ENCODE measurements around the gene CLCN6.

The CLCN6 gene

DNA sequence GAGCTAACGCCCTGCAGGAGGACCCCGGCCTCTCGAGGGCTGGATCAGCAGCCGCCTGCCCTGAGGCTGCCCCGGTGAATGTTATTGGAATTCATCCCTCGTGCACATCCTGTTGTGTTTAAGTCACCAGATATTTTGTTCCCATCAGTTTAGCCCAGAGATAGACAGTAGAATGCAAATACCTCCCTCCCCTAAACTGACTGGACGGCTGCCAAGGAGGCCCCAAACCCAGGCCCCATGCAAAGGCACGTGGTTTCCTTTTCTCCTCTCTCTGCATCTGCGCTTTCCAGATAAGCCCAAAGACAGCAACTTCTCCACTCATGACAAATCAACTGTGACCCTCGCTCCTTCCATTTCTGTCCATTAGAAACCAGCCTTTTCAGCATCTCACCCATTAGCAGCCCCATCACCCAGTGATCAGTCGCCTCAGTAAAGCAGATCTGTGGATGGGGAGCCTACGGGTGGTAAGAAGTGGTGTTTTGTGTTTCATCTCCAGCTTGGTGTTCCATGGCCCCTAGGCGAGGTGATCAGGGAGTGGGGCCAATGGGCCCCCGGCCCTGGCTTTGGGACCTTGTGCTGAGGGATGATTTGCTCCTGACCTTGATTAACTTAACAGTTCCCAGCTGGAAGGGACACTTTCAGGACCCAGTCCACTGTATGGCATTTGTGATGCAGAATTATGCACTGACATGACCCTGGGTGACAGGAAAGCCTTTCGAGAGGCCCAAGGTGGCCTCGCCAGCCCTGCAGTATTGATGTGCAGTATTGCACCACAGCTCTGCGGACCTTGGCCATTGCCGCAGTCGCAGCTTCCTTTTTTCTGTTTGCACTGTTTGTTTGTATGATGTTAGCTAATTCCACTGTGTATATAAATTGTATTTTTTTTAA is 36.4 kb downstream of the CLCN6 start:
- peak; percentile 81 to 92 for DNase-seq (ENCODE audit: low read depth in 1 of 2, low spot score in 1 of 2)
- TF ChIP-seq, protein P1, sequence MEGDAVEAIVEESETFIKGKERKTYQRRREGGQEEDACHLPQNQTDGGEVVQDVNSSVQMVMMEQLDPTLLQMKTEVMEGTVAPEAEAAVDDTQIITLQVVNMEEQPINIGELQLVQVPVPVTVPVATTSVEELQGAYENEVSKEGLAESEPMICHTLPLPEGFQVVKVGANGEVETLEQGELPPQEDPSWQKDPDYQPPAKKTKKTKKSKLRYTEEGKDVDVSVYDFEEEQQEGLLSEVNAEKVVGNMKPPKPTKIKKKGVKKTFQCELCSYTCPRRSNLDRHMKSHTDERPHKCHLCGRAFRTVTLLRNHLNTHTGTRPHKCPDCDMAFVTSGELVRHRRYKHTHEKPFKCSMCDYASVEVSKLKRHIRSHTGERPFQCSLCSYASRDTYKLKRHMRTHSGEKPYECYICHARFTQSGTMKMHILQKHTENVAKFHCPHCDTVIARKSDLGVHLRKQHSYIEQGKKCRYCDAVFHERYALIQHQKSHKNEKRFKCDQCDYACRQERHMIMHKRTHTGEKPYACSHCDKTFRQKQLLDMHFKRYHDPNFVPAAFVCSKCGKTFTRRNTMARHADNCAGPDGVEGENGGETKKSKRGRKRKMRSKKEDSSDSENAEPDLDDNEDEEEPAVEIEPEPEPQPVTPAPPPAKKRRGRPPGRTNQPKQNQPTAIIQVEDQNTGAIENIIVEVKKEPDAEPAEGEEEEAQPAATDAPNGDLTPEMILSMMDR (IDR thresholded peaks at IDR 0.05; ENCODE audit: insufficient read depth, low read length): no peak
- TF ChIP-seq GABPA (IDR thresholded peaks at IDR 0.05; ENCODE audit: low read depth): no peak
- TF ChIP-seq, protein P2, sequence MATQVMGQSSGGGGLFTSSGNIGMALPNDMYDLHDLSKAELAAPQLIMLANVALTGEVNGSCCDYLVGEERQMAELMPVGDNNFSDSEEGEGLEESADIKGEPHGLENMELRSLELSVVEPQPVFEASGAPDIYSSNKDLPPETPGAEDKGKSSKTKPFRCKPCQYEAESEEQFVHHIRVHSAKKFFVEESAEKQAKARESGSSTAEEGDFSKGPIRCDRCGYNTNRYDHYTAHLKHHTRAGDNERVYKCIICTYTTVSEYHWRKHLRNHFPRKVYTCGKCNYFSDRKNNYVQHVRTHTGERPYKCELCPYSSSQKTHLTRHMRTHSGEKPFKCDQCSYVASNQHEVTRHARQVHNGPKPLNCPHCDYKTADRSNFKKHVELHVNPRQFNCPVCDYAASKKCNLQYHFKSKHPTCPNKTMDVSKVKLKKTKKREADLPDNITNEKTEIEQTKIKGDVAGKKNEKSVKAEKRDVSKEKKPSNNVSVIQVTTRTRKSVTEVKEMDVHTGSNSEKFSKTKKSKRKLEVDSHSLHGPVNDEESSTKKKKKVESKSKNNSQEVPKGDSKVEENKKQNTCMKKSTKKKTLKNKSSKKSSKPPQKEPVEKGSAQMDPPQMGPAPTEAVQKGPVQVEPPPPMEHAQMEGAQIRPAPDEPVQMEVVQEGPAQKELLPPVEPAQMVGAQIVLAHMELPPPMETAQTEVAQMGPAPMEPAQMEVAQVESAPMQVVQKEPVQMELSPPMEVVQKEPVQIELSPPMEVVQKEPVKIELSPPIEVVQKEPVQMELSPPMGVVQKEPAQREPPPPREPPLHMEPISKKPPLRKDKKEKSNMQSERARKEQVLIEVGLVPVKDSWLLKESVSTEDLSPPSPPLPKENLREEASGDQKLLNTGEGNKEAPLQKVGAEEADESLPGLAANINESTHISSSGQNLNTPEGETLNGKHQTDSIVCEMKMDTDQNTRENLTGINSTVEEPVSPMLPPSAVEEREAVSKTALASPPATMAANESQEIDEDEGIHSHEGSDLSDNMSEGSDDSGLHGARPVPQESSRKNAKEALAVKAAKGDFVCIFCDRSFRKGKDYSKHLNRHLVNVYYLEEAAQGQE (IDR thresholded peaks at IDR 0.05; ENCODE audit: insufficient replicate concordance, low read depth): peak; percentile 47
- TF ChIP-seq POLR2AphosphoS5 (IDR thresholded peaks at IDR 0.05; ENCODE audit: low read depth): peak; percentile 66; the same call in 1 of the 2 replicates
- peak; percentile 60; the same call in 1 of the 2 replicates for TF ChIP-seq SPI1 (IDR thresholded peaks at IDR 0.05; ENCODE audit: borderline replicate concordance, low read depth)
- peak overlapping the region; percentile 87 for H3K27ac ChIP-seq (replicated peaks)
- no peaks in the 10 kb centered on the region for H3K27me3 ChIP-seq (ENCODE audit: insufficient read depth, poor library complexity, severe bottlenecking)
- no peak overlapping the region for H3K4me3 ChIP-seq (replicated peaks; ENCODE audit: insufficient read depth, low read length)

DNA sequence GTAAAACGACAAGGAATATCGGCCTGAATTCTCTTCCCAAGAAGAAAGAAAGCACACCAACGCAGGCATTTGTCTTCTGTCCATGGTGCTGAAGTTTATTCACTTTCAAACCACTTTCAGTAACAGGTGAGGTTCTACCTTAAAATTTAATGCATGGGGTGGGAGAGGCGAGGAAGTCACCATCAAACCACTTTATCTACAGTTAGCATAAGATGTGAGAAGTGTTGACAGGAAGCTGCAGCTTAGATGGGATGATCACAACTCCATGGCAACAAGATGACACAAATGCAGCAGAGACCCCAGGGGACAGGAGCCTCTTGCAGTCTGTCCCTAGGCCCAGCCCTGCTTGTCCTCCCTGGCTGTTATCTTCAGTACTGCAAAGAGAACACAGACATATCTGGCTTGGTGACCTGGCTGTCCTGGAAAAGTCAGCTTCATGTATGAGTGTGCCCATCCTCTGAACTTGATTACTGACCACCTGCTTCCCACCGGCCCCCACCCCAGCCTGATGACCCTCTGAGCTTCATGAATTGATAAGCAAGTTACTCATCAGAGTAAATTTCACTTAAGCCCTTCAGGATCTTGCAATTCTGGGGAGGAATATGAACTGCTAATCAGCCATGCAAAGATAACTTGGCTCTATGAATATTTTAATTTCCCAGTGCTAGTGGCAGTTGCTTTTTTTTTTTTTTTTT is 39.8 kb downstream of the CLCN6 start:
- DNase-seq (ENCODE audit: low read depth in 1 of 2, low spot score in 1 of 2): no peak
- no peak overlapping the region for H3K4me3 ChIP-seq (replicated peaks; ENCODE audit: insufficient read depth, low read length)
- H3K27ac ChIP-seq (replicated peaks): no peak overlapping the region
- no peaks in the 10 kb centered on the region for H3K27me3 ChIP-seq (ENCODE audit: insufficient read depth, poor library complexity, severe bottlenecking)
- TF ChIP-seq, protein P1 (IDR thresholded peaks at IDR 0.05; ENCODE audit: insufficient read depth, low read length): no peak
- TF ChIP-seq, protein P2 (IDR thresholded peaks at IDR 0.05; ENCODE audit: insufficient replicate concordance, low read depth): peak; percentile 96

DNA sequence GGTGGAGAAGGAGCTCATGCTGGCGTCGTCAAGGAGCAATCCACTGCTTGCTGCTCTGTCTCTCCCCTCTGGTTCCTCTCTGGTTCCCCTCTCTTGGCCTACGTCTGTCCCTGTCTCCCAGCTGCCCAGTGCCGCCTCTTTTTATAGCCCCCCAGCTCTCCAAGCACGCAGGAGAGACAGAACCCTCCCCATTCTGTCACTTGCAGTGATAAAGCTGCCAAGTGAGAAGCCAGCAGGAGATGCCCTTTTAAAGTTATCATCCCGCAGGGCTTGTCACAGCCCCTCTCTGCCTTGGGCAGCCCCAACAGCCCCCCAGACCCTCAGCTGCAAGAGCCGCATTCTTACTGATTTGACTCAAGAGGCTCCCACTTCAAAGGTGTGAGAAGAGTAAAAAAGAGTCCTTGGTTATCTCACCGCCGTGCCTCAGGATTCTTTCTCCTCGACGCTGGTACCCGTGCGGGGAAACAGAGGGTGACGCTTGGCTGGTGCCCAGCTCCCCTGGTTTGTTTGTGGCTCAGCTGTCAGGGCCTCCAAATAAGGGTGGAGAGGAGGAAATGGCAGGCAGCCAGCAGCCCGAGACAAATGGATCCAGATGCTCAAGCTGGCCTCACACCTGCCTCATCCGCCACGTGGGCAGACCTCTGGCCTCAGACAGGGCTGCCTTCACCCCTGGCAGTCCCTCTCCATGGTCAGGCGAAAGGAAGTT is 41.8 kb downstream of the CLCN6 start, which contains the start of gene NPPA:
Gene NPPA (minus strand): TSS at position 117 of the 706 bp plus-strand sequence. CDS start 99 bp downstream, at position 18.
- DNase-seq (ENCODE audit: low read depth in 1 of 2, low spot score in 1 of 2): no peak
- no peak within 1 kb of the TSS for H3K27ac ChIP-seq (replicated peaks)
- TF ChIP-seq POLR2AphosphoS5 (IDR thresholded peaks at IDR 0.05; ENCODE audit: low read depth) (no peak), SPI1 (IDR thresholded peaks at IDR 0.05; ENCODE audit: borderline replicate concordance, low read depth) (no peak), GABPA (IDR thresholded peaks at IDR 0.05; ENCODE audit: low read depth) (no peak)
- TF ChIP-seq, protein P1 (IDR thresholded peaks at IDR 0.05; ENCODE audit: insufficient read depth, low read length): no peak
- TF ChIP-seq, protein P2 (IDR thresholded peaks at IDR 0.05; ENCODE audit: insufficient replicate concordance, low read depth): no peak
- H3K27me3 ChIP-seq (ENCODE audit: insufficient read depth, poor library complexity, severe bottlenecking): no peaks in the 10 kb centered on the region
- no peak within 1 kb of the TSS for H3K4me3 ChIP-seq (replicated peaks; ENCODE audit: insufficient read depth, low read length)

Measured in HL-60 (cell line).